GM12865 (cell line): ENCODE results near the gene SP2.

Experiments used
- DNase-seq: peaks from one replicate; pipeline ENCODE4 v3.0.0; 2010; ENCODE audit warnings: low read depth
- H3K4me3 ChIP-seq: 2 replicates; pipeline ENCODE4 v1.5.1; 2011; ENCODE audit warnings: mild to moderate bottlenecking, low read depth, low read length, control low read depth
- TF ChIP-seq, protein P1 (sequence below): IDR thresholded peaks from 2 replicates; pipeline ENCODE4 v1.5.1; 2011; ENCODE audit warnings: low read length, control low read depth, low read depth, inconsistent platforms; ENCODE audit not compliant: insufficient read depth; ENCODE audit errors: missing control alignments

The SP2 gene

DNA sequence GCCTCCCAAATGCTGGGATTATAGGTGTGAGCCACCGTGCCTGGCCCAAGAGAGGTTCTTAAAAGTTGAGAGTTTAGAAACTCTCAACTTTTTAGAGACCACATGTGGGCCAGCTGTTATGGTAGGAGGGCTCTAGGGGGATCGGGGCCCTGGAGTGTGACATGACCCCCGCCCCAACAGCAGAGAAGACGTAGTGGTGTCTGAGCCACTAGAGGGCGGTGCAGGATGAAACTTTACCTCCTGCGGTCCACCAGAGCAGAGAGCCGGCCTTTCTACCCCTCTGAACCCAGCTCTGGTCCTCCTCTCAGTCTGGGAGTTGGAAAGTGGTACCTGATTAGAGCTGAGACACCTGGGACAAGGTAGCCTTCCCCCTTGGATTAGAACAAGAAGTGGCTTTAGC is 82.3 kb downstream of the SP2 start:
- TF ChIP-seq, protein P1, sequence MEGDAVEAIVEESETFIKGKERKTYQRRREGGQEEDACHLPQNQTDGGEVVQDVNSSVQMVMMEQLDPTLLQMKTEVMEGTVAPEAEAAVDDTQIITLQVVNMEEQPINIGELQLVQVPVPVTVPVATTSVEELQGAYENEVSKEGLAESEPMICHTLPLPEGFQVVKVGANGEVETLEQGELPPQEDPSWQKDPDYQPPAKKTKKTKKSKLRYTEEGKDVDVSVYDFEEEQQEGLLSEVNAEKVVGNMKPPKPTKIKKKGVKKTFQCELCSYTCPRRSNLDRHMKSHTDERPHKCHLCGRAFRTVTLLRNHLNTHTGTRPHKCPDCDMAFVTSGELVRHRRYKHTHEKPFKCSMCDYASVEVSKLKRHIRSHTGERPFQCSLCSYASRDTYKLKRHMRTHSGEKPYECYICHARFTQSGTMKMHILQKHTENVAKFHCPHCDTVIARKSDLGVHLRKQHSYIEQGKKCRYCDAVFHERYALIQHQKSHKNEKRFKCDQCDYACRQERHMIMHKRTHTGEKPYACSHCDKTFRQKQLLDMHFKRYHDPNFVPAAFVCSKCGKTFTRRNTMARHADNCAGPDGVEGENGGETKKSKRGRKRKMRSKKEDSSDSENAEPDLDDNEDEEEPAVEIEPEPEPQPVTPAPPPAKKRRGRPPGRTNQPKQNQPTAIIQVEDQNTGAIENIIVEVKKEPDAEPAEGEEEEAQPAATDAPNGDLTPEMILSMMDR = peak; percentile 81
- DNase-seq = peak; percentile 79
- no peak overlapping the region for H3K4me3 ChIP-seq
